ENCODE measurements around the gene CD82.

The CD82 gene

GRCh38 chr11:44623731-44624491, 58.4 kb downstream of the CD82 start:
- no peak for ATAC-seq

GRCh38 chr11:44624761-44625221, 59.3 kb downstream of the CD82 start:
- no peak for ATAC-seq
- TF ChIP-seq POU6F1 (CRISPR knock-in tag; IDR thresholded peaks at IDR 0.05; ENCODE audit: borderline replicate concordance, low read depth): no peak
- TF ChIP-seq PATZ1 (CRISPR knock-in tag; IDR thresholded peaks at IDR 0.05; ENCODE audit: borderline replicate concordance): no peak
- no peak for TF ChIP-seq GLIS3 (CRISPR knock-in tag; IDR thresholded peaks at IDR 0.05)
- no peak for TF ChIP-seq ZFP3 (CRISPR knock-in tag; IDR thresholded peaks at IDR 0.05)
- no peak for TF ChIP-seq PPARA (CRISPR knock-in tag; IDR thresholded peaks at IDR 0.05; ENCODE audit: borderline replicate concordance)
- TF ChIP-seq CSDC2 (CRISPR knock-in tag; IDR thresholded peaks at IDR 0.05): no peak
- TF ChIP-seq TOX (CRISPR knock-in tag; IDR thresholded peaks at IDR 0.05; ENCODE audit: borderline replicate concordance): no peak
- TF ChIP-seq BACH2 (CRISPR knock-in tag; IDR thresholded peaks at IDR 0.05; ENCODE audit: borderline replicate concordance): no peak
- no peak for TF ChIP-seq ZFP30 (CRISPR knock-in tag; IDR thresholded peaks at IDR 0.05)
- TF ChIP-seq CREB5 (CRISPR knock-in tag; IDR thresholded peaks at IDR 0.05; ENCODE audit: low read depth): no peak
- TF ChIP-seq ARNTL (CRISPR knock-in tag; IDR thresholded peaks at IDR 0.05; ENCODE audit: borderline replicate concordance, low read depth): no peak
- no peak for TF ChIP-seq TSHZ2 (CRISPR knock-in tag; IDR thresholded peaks at IDR 0.05)
- TF ChIP-seq ISL1 (CRISPR knock-in tag; IDR thresholded peaks at IDR 0.05): no peak
- no peak for TF ChIP-seq OSR1 (CRISPR knock-in tag; IDR thresholded peaks at IDR 0.05)
- no peak for TF ChIP-seq ZC3H10 (CRISPR knock-in tag; IDR thresholded peaks at IDR 0.05)
- no peak for TF ChIP-seq CSRNP3 (CRISPR knock-in tag; IDR thresholded peaks at IDR 0.05)
- no peak for TF ChIP-seq SNAI2 (CRISPR knock-in tag; IDR thresholded peaks at IDR 0.05)
- no peak for TF ChIP-seq ZNF70 (CRISPR knock-in tag; IDR thresholded peaks at IDR 0.05)
- TF ChIP-seq ZNF8 (CRISPR knock-in tag; IDR thresholded peaks at IDR 0.05): no peak

More at GRCh38 chr11:44623731-44624491, 58.4 kb downstream of the CD82 start:
- TF ChIP-seq ZNF70 (CRISPR knock-in tag; IDR thresholded peaks at IDR 0.05): no peak
- TF ChIP-seq GLIS3 (CRISPR knock-in tag; IDR thresholded peaks at IDR 0.05): no peak
- TF ChIP-seq ESRRG (CRISPR knock-in tag; IDR thresholded peaks at IDR 0.05): no peak

Measured in SK-N-SH treated with all-trans-retinoic acid at 6 μM for 48 hours (cell line).